ENCODE results near the gene C1orf35.

Gene C1orf35

GRCh38 chr1:228102791-228103620 lies at the start of gene C1orf35:
C1orf35 (minus strand) TSS chr1:228103325; CDS start chr1:228103227, 98 bp downstream.
- DNase-seq, result peak; percentile 40 to 93 (median 86)

- no peak for DNase-seq
Measured at GRCh38 chr1:228152918-228153258, 49.8 kb upstream of the C1orf35 start.

- no peak for DNase-seq
Measured at GRCh38 chr1:228152097-228152917, 49.2 kb upstream of the C1orf35 start.

GRCh38 chr1:228151180-228151925 lies 48.2 kb upstream of the C1orf35 start:
- DNase-seq, result peak in 1 of 58 donors; percentile 25

GRCh38 chr1:228150461-228151179 lies 47.5 kb upstream of the C1orf35 start:
- DNase-seq, result peak in 41 of 58 donors; percentile 10 to 80 (median 58)

GRCh38 chr1:228150120-228150460 lies 47.0 kb upstream of the C1orf35 start:
- peak in 1 of 58 donors; percentile 62 for DNase-seq

GRCh38 chr1:228149406-228150119 lies 46.4 kb upstream of the C1orf35 start, which contains the start of gene GJC2:
GJC2 (plus strand) TSS chr1:228149930; CDS start chr1:228157759, 7,829 bp downstream.
- peak in 36 of 58 donors; percentile 8 to 82 (median 48) for DNase-seq

- DNase-seq, result no peak
Measured at GRCh38 chr1:228148935-228149405, 45.8 kb upstream of the C1orf35 start.

GRCh38 chr1:228148196-228148861 lies 45.2 kb upstream of the C1orf35 start:
- peak in 8 of 58 donors; percentile 14 to 37 (median 28) for DNase-seq

- DNase-seq, result no peak
Measured at GRCh38 chr1:228147768-228148167, 44.6 kb upstream of the C1orf35 start.

GRCh38 chr1:228147151-228147693 lies 44.1 kb upstream of the C1orf35 start:
- no peak for DNase-seq

- no peak for DNase-seq
Measured at GRCh38 chr1:228146417-228147150, 43.5 kb upstream of the C1orf35 start.

GRCh38 chr1:228145463-228146416 lies 42.6 kb upstream of the C1orf35 start:
- DNase-seq, result no peak

- no peak for DNase-seq
Measured at GRCh38 chr1:228144993-228145343, 41.8 kb upstream of the C1orf35 start.

- DNase-seq, result no peak
Measured at GRCh38 chr1:228144193-228144992, 41.3 kb upstream of the C1orf35 start.

GRCh38 chr1:228143480-228144192 lies 40.5 kb upstream of the C1orf35 start:
- DNase-seq, result no peak
